Uterus (tissue), 4 donors: ENCODE results near the gene PNPO. TPM values are rescaled to one million over a fixed set of nuclear protein-coding genes. Genes with fewer than 3 reads are reported as not detected.
"Not testable (repeated sequence)": the region's sequence is repeated elsewhere in the genome, so short reads cannot be mapped to it uniquely, and the experiment has no call there.

Experiments
- DNase-seq, 2 donors: peaks; one replicate each; pipeline ENCODE4 v3.0.0-alpha.2; 2019 to 2020
- H3K27ac ChIP-seq, 2 donors: fragments of 200-600 bp; sonication (generic); 1 replicate in 1 of 2; 2 replicates in 1 of 2; pipeline ENCODE4 v1.5.1; 2016 to 2018
- H3K27me3 ChIP-seq, 2 donors: fragments of 200-600 bp; sonication (generic); one replicate each; pipeline ENCODE4 v1.5.1; 2018 to 2019; ENCODE audit warnings: control low read depth in 1 of 2
- H3K36me3 ChIP-seq, 2 donors: fragments of 200-600 bp; sonication (generic); one replicate each; pipeline ENCODE4 v1.5.1; 2019; ENCODE audit warnings: control low read depth in 1 of 2
- H3K4me1 ChIP-seq, 2 donors: fragments of 200-600 bp; sonication (generic); one replicate each; pipeline ENCODE4 v1.5.1; 2018 to 2019; ENCODE audit warnings: control low read depth in 1 of 2
- H3K4me3 ChIP-seq, 2 donors: fragments of 200-600 bp; sonication (generic); 1 replicate in 1 of 2; 2 replicates in 1 of 2; pipeline ENCODE4 v1.5.1; 2018 to 2019; ENCODE audit warnings: mild to moderate bottlenecking in 1 of 2
- H3K9me3 ChIP-seq, 2 donors: fragments of 200-600 bp; sonication (generic); one replicate each; pipeline ENCODE4 v1.5.1; 2019; ENCODE audit warnings: control low read depth in 1 of 2
- CTCF ChIP-seq, 4 experiments: fragments of 200-600 bp in 2 of 4; fragments of 450-650 bp in 2 of 4; sonication (generic) in 2 of 4; IDR thresholded peaks; one replicate each; pipeline ENCODE4 v1.5.1; 2016 to 2019; ENCODE audit warnings: antibody characterized with exemption in 4 of 4, mild to moderate bottlenecking in 2 of 4, moderate library complexity in 1 of 4
- POLR2A ChIP-seq, 2 donors: fragments of 450-650 bp; IDR thresholded peaks; one replicate each; pipeline ENCODE4 v1.6.1; 2016; ENCODE audit warnings: antibody characterized with exemption in 2 of 2, mild to moderate bottlenecking in 1 of 2, moderate library complexity in 1 of 2
- intact Hi-C: fragments of 100-400 bp; cut with DNase I; formaldehyde crosslinking; loops from one replicate; pipeline ENCODE4 v1.15.1; 2023; ENCODE audit warnings: low total_unique reads
- total RNA-seq, 4 donors: library from RNA; depleted of rRNA in 3 of 4; stranded (reverse); fragments of >200 nt in 3 of 4; gene quantifications; one replicate each; pipeline versions ENCODE4 v1.1.0 to v1.2.4, GENCODE V29; 2014 to 2023
- donor health status: DM: yes; HTN: yes; CAD: no.

The PNPO gene
- total RNA-seq, 4 donors from 2014 or later: 16.7 to 29.4 (median 17.4) TPM

- TF ChIP-seq CTCF (IDR thresholded peaks at IDR 0.05): no peak
- no peak for TF ChIP-seq POLR2A (IDR thresholded peaks at IDR 0.05)
- Histone ChIP-seq H3K9me3 (no peaks in the 10 kb centered on the region), H3K36me3 (no peaks in the 10 kb centered on the region), H3K27me3 (no peaks in the 10 kb centered on the region), H3K4me1 (no peaks in the 10 kb centered on the region), H3K27ac (no peak overlapping the region), H3K4me3 (no peak overlapping the region)
- DNase-seq: no peak
- intact Hi-C loops: no loop called here
Measured at GRCh38 chr17:47918991-47919390, 22.4 kb upstream of the PNPO start.

- DNase-seq, H3K27ac ChIP-seq, intact Hi-C loops, H3K4me1 ChIP-seq, H3K36me3 ChIP-seq, H3K4me3 ChIP-seq, H3K27me3 ChIP-seq, H3K9me3 ChIP-seq: not testable (repeated sequence)
Measured at GRCh38 chr17:47919889-47920288, 21.5 kb upstream of the PNPO start.

- H3K36me3 ChIP-seq: no peaks in the 10 kb centered on the region
- H3K27ac ChIP-seq: no peak overlapping the region
- TF ChIP-seq CTCF (IDR thresholded peaks at IDR 0.05): no peak
- no peak for TF ChIP-seq POLR2A (IDR thresholded peaks at IDR 0.05)
- H3K4me1 ChIP-seq: no peaks in the 10 kb centered on the region
- no peaks in the 10 kb centered on the region for H3K9me3 ChIP-seq
- H3K4me3 ChIP-seq: no peak overlapping the region
- DNase-seq: no peak
- H3K27me3 ChIP-seq: no peaks in the 10 kb centered on the region
- intact Hi-C loops: no loop called here
Measured at GRCh38 chr17:47924785-47925677, 16.3 kb upstream of the PNPO start.

- intact Hi-C loops: no loop called here
- Histone ChIP-seq H3K36me3 (no peaks in the 10 kb centered on the region), H3K4me3 (no peak overlapping the region), H3K9me3 (no peaks in the 10 kb centered on the region), H3K27me3 (no peaks in the 10 kb centered on the region), H3K4me1 (no peaks in the 10 kb centered on the region), H3K27ac (no peak overlapping the region)
- TF ChIP-seq CTCF (IDR thresholded peaks at IDR 0.05) (no peak), POLR2A (IDR thresholded peaks at IDR 0.05) (no peak)
- DNase-seq: no peak
Measured at GRCh38 chr17:47925678-47925988, 15.7 kb upstream of the PNPO start.

GRCh38 chr17:47927821-47928400 lies 13.5 kb upstream of the PNPO start:
- Histone ChIP-seq H3K4me3 (no peak overlapping the region), H3K9me3 (no peaks in the 10 kb centered on the region), H3K4me1 (no peaks in the 10 kb centered on the region), H3K27me3 (no peaks in the 10 kb centered on the region), H3K27ac (no peak overlapping the region), H3K36me3 (no peaks in the 10 kb centered on the region)
- TF ChIP-seq CTCF (IDR thresholded peaks at IDR 0.05): no peak
- no peak for TF ChIP-seq POLR2A (IDR thresholded peaks at IDR 0.05)
- intact Hi-C loops: no loop called here
- no peak for DNase-seq
